NB4 (cell line): Measurements from ENCODE around the gene SF3A1.

ENCODE experiments used
- MYC ChIP-seq: IDR thresholded peaks from 2 replicates; pipeline ENCODE4 v1.6.1; 2011; ENCODE audit warnings: low read depth, low read length
- POLR2A ChIP-seq: IDR thresholded peaks from 2 replicates; pipeline ENCODE4 v1.6.1; 2011; ENCODE audit warnings: mild to moderate bottlenecking; ENCODE audit not compliant: insufficient read length; ENCODE audit errors: extremely low read depth
- TF ChIP-seq, protein P1 (sequence below): IDR thresholded peaks from one replicate; pipeline ENCODE4 v1.5.1; 2012; ENCODE audit warnings: low read depth, low read length

- TF ChIP-seq, protein P1, sequence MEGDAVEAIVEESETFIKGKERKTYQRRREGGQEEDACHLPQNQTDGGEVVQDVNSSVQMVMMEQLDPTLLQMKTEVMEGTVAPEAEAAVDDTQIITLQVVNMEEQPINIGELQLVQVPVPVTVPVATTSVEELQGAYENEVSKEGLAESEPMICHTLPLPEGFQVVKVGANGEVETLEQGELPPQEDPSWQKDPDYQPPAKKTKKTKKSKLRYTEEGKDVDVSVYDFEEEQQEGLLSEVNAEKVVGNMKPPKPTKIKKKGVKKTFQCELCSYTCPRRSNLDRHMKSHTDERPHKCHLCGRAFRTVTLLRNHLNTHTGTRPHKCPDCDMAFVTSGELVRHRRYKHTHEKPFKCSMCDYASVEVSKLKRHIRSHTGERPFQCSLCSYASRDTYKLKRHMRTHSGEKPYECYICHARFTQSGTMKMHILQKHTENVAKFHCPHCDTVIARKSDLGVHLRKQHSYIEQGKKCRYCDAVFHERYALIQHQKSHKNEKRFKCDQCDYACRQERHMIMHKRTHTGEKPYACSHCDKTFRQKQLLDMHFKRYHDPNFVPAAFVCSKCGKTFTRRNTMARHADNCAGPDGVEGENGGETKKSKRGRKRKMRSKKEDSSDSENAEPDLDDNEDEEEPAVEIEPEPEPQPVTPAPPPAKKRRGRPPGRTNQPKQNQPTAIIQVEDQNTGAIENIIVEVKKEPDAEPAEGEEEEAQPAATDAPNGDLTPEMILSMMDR = no peak
- TF ChIP-seq POLR2A = no peak
- no peak for TF ChIP-seq MYC
Measured at GRCh38 chr22:30323246-30323645, 33.4 kb downstream of the SF3A1 start.
